Measurements from ENCODE around the gene BOK. TPM values are rescaled to one million over a fixed set of nuclear protein-coding genes. Genes with fewer than 3 reads are reported as not detected.

Gene BOK
- total and polyA plus RNA-seq, 10 of the 15 experiments (the other 5 are each of a cell fraction or from before 2014, with no cell fraction given) = 0.04 to 0.15 (median 0.12) TPM; not detected in 7

DNA sequence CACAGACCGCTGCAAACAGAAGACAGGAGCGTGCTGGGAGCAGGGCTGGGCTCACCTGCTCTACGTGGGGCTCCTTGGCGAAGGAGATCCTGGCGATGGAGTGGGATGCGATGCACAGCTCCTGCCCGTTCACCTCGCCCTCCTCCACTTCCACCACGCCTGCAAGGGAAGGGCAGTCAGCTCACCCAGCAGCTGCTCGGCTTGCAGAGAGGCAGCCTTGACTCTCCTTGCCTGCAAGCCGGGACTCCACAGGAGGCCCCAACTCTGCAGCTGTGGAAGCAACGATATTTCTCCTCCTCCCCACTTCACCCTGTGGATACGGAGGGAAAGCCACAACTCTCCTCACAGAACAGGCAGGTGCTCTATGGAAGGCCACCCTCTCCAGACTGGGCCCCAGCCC is 43.3 kb downstream of the BOK start (continued):
- TF ChIP-seq, protein P1, sequence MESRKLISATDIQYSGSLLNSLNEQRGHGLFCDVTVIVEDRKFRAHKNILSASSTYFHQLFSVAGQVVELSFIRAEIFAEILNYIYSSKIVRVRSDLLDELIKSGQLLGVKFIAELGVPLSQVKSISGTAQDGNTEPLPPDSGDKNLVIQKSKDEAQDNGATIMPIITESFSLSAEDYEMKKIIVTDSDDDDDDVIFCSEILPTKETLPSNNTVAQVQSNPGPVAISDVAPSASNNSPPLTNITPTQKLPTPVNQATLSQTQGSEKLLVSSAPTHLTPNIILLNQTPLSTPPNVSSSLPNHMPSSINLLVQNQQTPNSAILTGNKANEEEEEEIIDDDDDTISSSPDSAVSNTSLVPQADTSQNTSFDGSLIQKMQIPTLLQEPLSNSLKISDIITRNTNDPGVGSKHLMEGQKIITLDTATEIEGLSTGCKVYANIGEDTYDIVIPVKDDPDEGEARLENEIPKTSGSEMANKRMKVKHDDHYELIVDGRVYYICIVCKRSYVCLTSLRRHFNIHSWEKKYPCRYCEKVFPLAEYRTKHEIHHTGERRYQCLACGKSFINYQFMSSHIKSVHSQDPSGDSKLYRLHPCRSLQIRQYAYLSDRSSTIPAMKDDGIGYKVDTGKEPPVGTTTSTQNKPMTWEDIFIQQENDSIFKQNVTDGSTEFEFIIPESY (IDR thresholded peaks at IDR 0.05) = no peak
- TF ChIP-seq ZBED1 (IDR thresholded peaks at IDR 0.05; ENCODE audit: borderline replicate concordance) (no peak), RFX5 (IDR thresholded peaks at IDR 0.05; ENCODE audit: low read depth, low read length) (no peak), FOXK2 (IDR thresholded peaks at IDR 0.05) (no peak), BHLHE40 (IDR thresholded peaks at IDR 0.05; ENCODE audit: borderline replicate concordance in 1 of 2, low read depth in 2 of 2, low read length in 1 of 2) (no peak), PAX5 (IDR thresholded peaks at IDR 0.05; ENCODE audit: borderline replicate concordance, low read depth, low read length) (no peak), DPF2 (IDR thresholded peaks at IDR 0.05) (no peak)

DNA sequence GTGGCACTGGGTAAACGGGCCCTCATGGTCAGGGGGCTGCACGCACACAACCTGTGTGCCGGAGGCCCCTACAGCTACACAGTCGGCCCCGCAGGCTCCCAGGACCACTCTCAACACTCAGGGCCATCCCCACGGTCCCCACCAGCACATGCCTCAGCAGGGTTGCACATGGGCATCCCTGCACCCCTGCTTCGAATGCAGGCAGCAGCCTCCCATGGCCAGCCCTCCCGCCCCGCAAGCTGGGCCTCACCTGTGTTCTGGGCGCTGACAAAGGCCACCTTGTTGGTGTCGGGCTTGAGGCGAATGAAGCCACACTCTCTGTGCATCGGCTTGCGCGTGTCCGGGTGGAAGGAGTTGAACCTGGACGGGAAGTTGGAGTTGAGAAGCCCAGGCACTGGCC is 44.2 kb downstream of the BOK start:
- no peaks in the 10 kb centered on the region for H4K20me1 ChIP-seq (ENCODE audit: control insufficient read depth, insufficient read depth)
- ChIA-PET RAD21 (ENCODE audit: unreplicated experiment) (no interaction called here), POLR2A (no interaction called here), CTCF (no interaction called here), SMC1A (ENCODE audit: uncharacterized antibody, unreplicated experiment) (no interaction called here)
- intact Hi-C loops (cut with micrococcal nuclease; ENCODE audit: unreplicated experiment) (no loop called here), in situ Hi-C loops (cut with MboI) (no loop called here)
- WGBS (ENCODE audit: insufficient coverage, insufficient replicate concordance, low lambda C conversion rate, missing lambda C conversion rate) = 97% methylated on average over 14 of the region's 17 CpGs
- ATAC-seq = no peak
- H3K79me2 ChIP-seq (ENCODE audit: control insufficient read depth, insufficient read depth, low read length) = no peaks in the 10 kb centered on the region
- H2AFZ ChIP-seq (ENCODE audit: control insufficient read depth, low read depth, low read length) = no peak overlapping the region
- BruUV-seq (replicated peaks) = no TSS peak
- no peak overlapping the region for H3K4me3 ChIP-seq
- H3K4me1 ChIP-seq (ENCODE audit: control insufficient read depth, insufficient read depth, low read length) = no peaks in the 10 kb centered on the region
- no peak overlapping the region for H3K27ac ChIP-seq (ENCODE audit: control insufficient read depth, insufficient read depth)
- no peak for FAIRE-seq
- DNase-seq (ENCODE audit: low read depth, low spot score) = no peak
- H3K9me3 ChIP-seq (replicated peaks; ENCODE audit: control insufficient read depth, insufficient read depth, low read length) = no peaks in the 10 kb centered on the region
- no peak overlapping the region for H3K4me2 ChIP-seq (ENCODE audit: control insufficient read depth, insufficient read depth)
- H3K36me3 ChIP-seq (ENCODE audit: control insufficient read depth in 2 of 2, insufficient read depth in 2 of 2, low read length in 1 of 2) = peaks cover 12 to 19% of the 10 kb centered on the region in 2 experiments
- H3K27me3 ChIP-seq (replicated peaks in 1 of 2; ENCODE audit: control insufficient read depth in 2 of 2, insufficient read depth in 2 of 2, low read length in 1 of 2) = no peaks in the 10 kb centered on the region
- no peak overlapping the region for H3K9ac ChIP-seq (ENCODE audit: control insufficient read depth, insufficient read depth, low read length)
- TF ChIP-seq TBL1XR1 (IDR thresholded peaks at IDR 0.05; ENCODE audit: low read depth, low read length) (no peak), CBX3 (IDR thresholded peaks at IDR 0.05; ENCODE audit: borderline replicate concordance, low read depth) (no peak), HCFC1 (IDR thresholded peaks at IDR 0.05; ENCODE audit: low read length) (no peak), ZNF274 (IDR thresholded peaks at IDR 0.05; ENCODE audit: insufficient read depth, insufficient read length) (no peak), SMC3 (IDR thresholded peaks at IDR 0.05; ENCODE audit: borderline replicate concordance, low read length) (no peak), MEF2A (IDR thresholded peaks at IDR 0.05; ENCODE audit: insufficient read depth, low read depth, low read length) (no peak), MEF2B (IDR thresholded peaks at IDR 0.05; ENCODE audit: partially characterized antibody, poor library complexity, severe bottlenecking) (no peak), MYB (IDR thresholded peaks at IDR 0.05; ENCODE audit: borderline replicate concordance, low read depth, low read length) (no peak)
- TF ChIP-seq, protein P2, sequence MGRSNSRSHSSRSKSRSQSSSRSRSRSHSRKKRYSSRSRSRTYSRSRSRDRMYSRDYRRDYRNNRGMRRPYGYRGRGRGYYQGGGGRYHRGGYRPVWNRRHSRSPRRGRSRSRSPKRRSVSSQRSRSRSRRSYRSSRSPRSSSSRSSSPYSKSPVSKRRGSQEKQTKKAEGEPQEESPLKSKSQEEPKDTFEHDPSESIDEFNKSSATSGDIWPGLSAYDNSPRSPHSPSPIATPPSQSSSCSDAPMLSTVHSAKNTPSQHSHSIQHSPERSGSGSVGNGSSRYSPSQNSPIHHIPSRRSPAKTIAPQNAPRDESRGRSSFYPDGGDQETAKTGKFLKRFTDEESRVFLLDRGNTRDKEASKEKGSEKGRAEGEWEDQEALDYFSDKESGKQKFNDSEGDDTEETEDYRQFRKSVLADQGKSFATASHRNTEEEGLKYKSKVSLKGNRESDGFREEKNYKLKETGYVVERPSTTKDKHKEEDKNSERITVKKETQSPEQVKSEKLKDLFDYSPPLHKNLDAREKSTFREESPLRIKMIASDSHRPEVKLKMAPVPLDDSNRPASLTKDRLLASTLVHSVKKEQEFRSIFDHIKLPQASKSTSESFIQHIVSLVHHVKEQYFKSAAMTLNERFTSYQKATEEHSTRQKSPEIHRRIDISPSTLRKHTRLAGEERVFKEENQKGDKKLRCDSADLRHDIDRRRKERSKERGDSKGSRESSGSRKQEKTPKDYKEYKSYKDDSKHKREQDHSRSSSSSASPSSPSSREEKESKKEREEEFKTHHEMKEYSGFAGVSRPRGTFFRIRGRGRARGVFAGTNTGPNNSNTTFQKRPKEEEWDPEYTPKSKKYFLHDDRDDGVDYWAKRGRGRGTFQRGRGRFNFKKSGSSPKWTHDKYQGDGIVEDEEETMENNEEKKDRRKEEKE (IDR thresholded peaks at IDR 0.05) = no peak
- TF ChIP-seq, protein P3, sequence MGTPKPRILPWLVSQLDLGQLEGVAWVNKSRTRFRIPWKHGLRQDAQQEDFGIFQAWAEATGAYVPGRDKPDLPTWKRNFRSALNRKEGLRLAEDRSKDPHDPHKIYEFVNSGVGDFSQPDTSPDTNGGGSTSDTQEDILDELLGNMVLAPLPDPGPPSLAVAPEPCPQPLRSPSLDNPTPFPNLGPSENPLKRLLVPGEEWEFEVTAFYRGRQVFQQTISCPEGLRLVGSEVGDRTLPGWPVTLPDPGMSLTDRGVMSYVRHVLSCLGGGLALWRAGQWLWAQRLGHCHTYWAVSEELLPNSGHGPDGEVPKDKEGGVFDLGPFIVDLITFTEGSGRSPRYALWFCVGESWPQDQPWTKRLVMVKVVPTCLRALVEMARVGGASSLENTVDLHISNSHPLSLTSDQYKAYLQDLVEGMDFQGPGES (IDR thresholded peaks at IDR 0.05) = no peak

All from GM12878 (cell line).